Thyroid gland (tissue), 4 donors: ENCODE results near the gene UBE2V1.
A peak's percentile ranks its signal among the peaks of the same experiment; 100 is the strongest.

Experiments used
- POLR2A ChIP-seq, 2 donors: fragments of 450-650 bp; IDR thresholded peaks; one replicate each; pipeline ENCODE4 v1.6.1; 2017; ENCODE audit warnings: antibody characterized with exemption in 2 of 2, mild to moderate bottlenecking in 2 of 2, moderate library complexity in 1 of 2
- TF ChIP-seq, protein P1 (sequence below), 6 experiments: fragments of 200-600 bp in 3 of 6; fragments of 450-650 bp in 3 of 6; sonication (generic) in 3 of 6; IDR thresholded peaks; one replicate each; pipeline ENCODE4 v1.5.1; 2016 to 2019; ENCODE audit warnings: antibody characterized with exemption in 6 of 6, mild to moderate bottlenecking in 2 of 6, inconsistent platforms in 1 of 6, moderate library complexity in 1 of 6

DNA sequence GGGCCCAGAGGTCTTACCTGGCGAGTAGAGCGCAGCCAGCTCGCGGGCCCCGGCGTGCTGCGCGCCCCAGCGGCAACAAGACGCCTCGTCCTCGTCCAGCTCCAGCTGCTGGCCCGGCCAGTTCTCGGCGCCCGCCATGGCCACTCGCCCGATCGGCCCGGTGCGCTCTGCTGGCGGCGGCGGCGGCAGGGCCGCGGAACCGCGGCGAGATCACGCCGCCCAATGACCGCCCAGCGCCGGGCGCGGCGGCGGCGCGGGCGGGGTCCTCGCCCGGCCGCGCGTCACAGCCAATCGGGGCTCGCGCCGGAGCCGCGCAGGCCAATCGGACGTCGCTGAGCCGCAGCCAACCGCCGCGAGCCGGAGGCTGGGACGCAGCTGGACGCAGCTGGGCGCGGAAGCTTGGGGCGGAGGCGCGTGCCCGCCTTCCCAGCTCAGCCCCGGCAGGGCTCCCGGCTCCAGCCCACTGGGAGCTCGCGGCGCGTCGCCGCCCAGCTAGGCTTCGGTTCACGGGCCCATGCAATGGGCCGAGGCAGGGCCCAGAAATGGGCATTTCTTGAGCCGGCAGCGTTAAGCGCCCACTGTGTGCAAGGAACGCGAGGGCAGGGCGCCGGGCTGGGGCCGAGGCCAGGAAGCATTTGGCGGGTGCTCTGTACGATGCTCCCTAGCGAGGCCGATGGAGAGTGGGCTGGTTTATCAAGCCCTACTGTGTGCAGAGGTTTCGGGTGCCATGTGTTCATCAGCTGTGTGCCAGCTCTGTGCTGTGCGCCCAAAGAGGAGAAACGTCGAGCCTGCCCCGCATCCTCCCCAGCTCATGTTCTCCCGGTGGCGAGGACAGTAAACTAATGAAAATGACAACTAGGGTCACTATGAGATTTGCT, 40.8 kb upstream of the UBE2V1 start, which contains the start of gene PEDS1:
- TF ChIP-seq, protein P1, sequence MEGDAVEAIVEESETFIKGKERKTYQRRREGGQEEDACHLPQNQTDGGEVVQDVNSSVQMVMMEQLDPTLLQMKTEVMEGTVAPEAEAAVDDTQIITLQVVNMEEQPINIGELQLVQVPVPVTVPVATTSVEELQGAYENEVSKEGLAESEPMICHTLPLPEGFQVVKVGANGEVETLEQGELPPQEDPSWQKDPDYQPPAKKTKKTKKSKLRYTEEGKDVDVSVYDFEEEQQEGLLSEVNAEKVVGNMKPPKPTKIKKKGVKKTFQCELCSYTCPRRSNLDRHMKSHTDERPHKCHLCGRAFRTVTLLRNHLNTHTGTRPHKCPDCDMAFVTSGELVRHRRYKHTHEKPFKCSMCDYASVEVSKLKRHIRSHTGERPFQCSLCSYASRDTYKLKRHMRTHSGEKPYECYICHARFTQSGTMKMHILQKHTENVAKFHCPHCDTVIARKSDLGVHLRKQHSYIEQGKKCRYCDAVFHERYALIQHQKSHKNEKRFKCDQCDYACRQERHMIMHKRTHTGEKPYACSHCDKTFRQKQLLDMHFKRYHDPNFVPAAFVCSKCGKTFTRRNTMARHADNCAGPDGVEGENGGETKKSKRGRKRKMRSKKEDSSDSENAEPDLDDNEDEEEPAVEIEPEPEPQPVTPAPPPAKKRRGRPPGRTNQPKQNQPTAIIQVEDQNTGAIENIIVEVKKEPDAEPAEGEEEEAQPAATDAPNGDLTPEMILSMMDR (IDR thresholded peaks at IDR 0.05) = peak in 2 of 6 experiments; percentile 9 to 15
- TF ChIP-seq POLR2A (IDR thresholded peaks at IDR 0.05) = peak; percentile 93 to 96
